ENCODE measurements around the gene PLEKHG3.

DNA sequence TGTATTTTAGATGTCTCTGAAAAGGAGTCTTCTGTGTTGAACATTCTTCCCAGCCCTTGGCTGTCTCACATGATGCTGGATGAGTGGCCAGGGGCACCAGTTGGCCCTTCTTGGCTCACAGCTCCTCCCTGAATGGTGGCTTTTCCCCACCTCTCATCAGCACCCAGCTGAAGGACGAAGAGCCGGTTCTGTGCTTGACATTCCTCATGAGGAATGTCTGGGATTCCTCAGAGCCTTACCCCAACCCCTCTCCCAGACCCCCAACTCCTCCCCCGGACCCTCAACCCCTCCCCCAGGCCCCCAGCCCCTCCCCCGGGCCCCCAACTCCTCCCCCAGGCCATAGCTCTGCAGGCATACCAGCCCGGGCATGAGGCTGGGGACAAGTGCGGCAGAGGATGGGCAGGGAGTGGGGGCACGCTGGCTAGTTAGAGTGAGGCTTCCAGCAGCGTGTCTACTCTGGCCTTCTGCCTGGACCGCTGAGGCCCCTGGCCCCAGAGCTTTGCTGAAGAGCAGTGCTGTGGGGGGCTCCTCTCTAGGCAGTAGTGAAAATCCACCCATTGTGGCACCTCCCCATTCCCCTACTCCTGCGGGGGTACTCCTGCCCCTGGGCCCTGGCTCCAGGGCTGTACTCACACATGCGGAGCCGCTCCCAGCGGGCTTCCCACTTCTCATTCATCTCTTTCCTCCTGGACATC is 64.3 kb downstream of the PLEKHG3 start:
- TF ChIP-seq, protein P1, sequence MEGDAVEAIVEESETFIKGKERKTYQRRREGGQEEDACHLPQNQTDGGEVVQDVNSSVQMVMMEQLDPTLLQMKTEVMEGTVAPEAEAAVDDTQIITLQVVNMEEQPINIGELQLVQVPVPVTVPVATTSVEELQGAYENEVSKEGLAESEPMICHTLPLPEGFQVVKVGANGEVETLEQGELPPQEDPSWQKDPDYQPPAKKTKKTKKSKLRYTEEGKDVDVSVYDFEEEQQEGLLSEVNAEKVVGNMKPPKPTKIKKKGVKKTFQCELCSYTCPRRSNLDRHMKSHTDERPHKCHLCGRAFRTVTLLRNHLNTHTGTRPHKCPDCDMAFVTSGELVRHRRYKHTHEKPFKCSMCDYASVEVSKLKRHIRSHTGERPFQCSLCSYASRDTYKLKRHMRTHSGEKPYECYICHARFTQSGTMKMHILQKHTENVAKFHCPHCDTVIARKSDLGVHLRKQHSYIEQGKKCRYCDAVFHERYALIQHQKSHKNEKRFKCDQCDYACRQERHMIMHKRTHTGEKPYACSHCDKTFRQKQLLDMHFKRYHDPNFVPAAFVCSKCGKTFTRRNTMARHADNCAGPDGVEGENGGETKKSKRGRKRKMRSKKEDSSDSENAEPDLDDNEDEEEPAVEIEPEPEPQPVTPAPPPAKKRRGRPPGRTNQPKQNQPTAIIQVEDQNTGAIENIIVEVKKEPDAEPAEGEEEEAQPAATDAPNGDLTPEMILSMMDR (IDR thresholded peaks at IDR 0.05) = no peak
- no peak for TF ChIP-seq ZFX (IDR thresholded peaks at IDR 0.05; ENCODE audit: borderline replicate concordance)

All from 22Rv1 (cell line).